Activated CD8-positive, alpha-beta memory T cell treated with anti-CD3 and anti-CD28 coated beads for 48 hours (primary cell): ENCODE measurements around the gene GCK.
"Not testable (repeated sequence)": the region's sequence is repeated elsewhere in the genome, so short reads cannot be mapped to it uniquely, and the experiment has no call there.

Experiments
- DNase-seq, 3 experiments: peaks; one replicate each; pipeline ENCODE4 v3.0.0-alpha.2; 2020; ENCODE audit warnings: low read depth in 2 of 3, low spot score in 2 of 3

Gene GCK

GRCh38 chr7:44143646-44144250 is 45.5 kb downstream of the GCK start:
- no peak for DNase-seq

- DNase-seq, result no peak
These were observed 47.2 kb downstream of the GCK start for GRCh38 chr7:44142028-44142427.

GRCh38 chr7:44141221-44141850 is 47.9 kb downstream of the GCK start, which contains the start of gene MYL7:
MYL7 (minus strand) TSS chr7:44141332; CDS start chr7:44141305, 27 bp downstream.
- DNase-seq, result no peak

- DNase-seq, result no peak
These were observed 48.9 kb downstream of the GCK start for GRCh38 chr7:44140341-44140740.

- no peak for DNase-seq
These were observed 49.8 kb downstream of the GCK start for GRCh38 chr7:44139311-44140010.

- DNase-seq, result no peak
These were observed 50.5 kb downstream of the GCK start for GRCh38 chr7:44138698-44139097.

- DNase-seq, result no peak
These were observed 52.5 kb downstream of the GCK start for GRCh38 chr7:44136731-44137130.

GRCh38 chr7:44134943-44135628 is 54.2 kb downstream of the GCK start:
- DNase-seq, result no peak

- DNase-seq, result no peak
These were observed 55.9 kb downstream of the GCK start for GRCh38 chr7:44133295-44133694.

- DNase-seq, result no peak
These were observed 57.2 kb downstream of the GCK start for GRCh38 chr7:44132039-44132438.

- no peak for DNase-seq
These were observed 57.8 kb downstream of the GCK start for GRCh38 chr7:44131173-44132029.

- DNase-seq, result no peak
These were observed 60.3 kb downstream of the GCK start for GRCh38 chr7:44128721-44129582.

GRCh38 chr7:44127161-44127560 is 62.1 kb downstream of the GCK start:
- no peak for DNase-seq

GRCh38 chr7:44126574-44126973 is 62.7 kb downstream of the GCK start:
- DNase-seq, result not testable (repeated sequence)

GRCh38 chr7:44124822-44125202 is 64.4 kb downstream of the GCK start:
- DNase-seq, result no peak

- DNase-seq, result peak; percentile 94 to 98 (median 97)
These were observed 65.8 kb downstream of the GCK start, which contains the start of gene POLD2 for GRCh38 chr7:44123190-44124003. POLD2 (minus strand) TSS chr7:44123548; CDS start chr7:44122053, 1,495 bp downstream.

- no peak for DNase-seq
These were observed 66.7 kb downstream of the GCK start for GRCh38 chr7:44122529-44122928.

GRCh38 chr7:44121761-44122420 is 67.3 kb downstream of the GCK start:
- no peak for DNase-seq
